GM13976 (cell line): ENCODE results near the gene ENTPD8.

Experiments
- DNase-seq: peaks from one replicate; pipeline ENCODE4 v3.0.0; 2012; ENCODE audit warnings: low spot score
- CTCF ChIP-seq: IDR thresholded peaks from 2 replicates; pipeline ENCODE4 v1.5.1; 2012; ENCODE audit warnings: borderline replicate concordance, mild to moderate bottlenecking; ENCODE audit not compliant: insufficient read depth; ENCODE audit errors: extremely low read depth, missing control alignments, control extremely low read depth
- in situ Hi-C: fragments of 300-500 bp; cut with MboI; formaldehyde crosslinking; loops from one replicate; pipeline ENCODE4 v1.12.0; 2022; ENCODE audit warnings: low sequenced_read_pairs, mixed read lengths, inconsistent platforms; ENCODE audit not compliant: unreplicated experiment

ENTPD8 gene

GRCh38 chr9:137480686-137481683 lies 39.8 kb upstream of the ENTPD8 start:
- no peak for DNase-seq
- no peak for TF ChIP-seq CTCF
- in situ Hi-C loops = no loop called here

- no peak for TF ChIP-seq CTCF
- in situ Hi-C loops = no loop called here
- DNase-seq = no peak
Observed at GRCh38 chr9:137479892-137480685, 38.9 kb upstream of the ENTPD8 start.

- in situ Hi-C loops = no loop called here
- no peak for DNase-seq
- no peak for TF ChIP-seq CTCF
Observed at GRCh38 chr9:137478962-137479861, 38.1 kb upstream of the ENTPD8 start.

GRCh38 chr9:137478613-137478961 lies 37.4 kb upstream of the ENTPD8 start:
- in situ Hi-C loops = no loop called here
- no peak for DNase-seq
- TF ChIP-seq CTCF = no peak

- no peak for TF ChIP-seq CTCF
- in situ Hi-C loops = no loop called here
- DNase-seq = no peak
Observed at GRCh38 chr9:137477778-137478612, 36.8 kb upstream of the ENTPD8 start.
